Neural cell (in vitro differentiated cells): ENCODE results near the gene ROR2. TPM values are rescaled to one million over a fixed set of nuclear protein-coding genes. Genes with fewer than 3 reads are reported as not detected.

Experiments
- H2AFZ ChIP-seq: fragments of 200-600, 300-800 bp; sonication (generic), shearing (Covaris generic); 2 replicates; pipeline ENCODE4 v1.6.0; 2014; ENCODE audit warnings: low read depth, mild to moderate bottlenecking, antibody characterized with exemption, low read length, moderate library complexity
- H3F3A ChIP-seq: fragments of 200-600 bp; shearing (Covaris generic); 2 replicates; pipeline ENCODE4 v1.6.1; 2016; ENCODE audit warnings: mild to moderate bottlenecking, moderate library complexity, mixed read lengths, antibody characterized with exemption, low read length; ENCODE audit not compliant: insufficient read depth, poor library complexity, severe bottlenecking
- H3K27ac ChIP-seq: fragments of 200-600, 300-800 bp; sonication (generic), shearing (Covaris generic); 2 replicates; pipeline ENCODE4 v1.5.1; 2014; ENCODE audit warnings: mild to moderate bottlenecking, low read length, moderate library complexity
- H3K27me3 ChIP-seq: fragments of 300-800, 200-600 bp; sonication (generic), shearing (Covaris generic); 2 replicates; pipeline ENCODE4 v1.6.0; 2014; ENCODE audit warnings: mild to moderate bottlenecking, low read depth, low read length, moderate library complexity; ENCODE audit not compliant: insufficient read depth
- H3K36me3 ChIP-seq: fragments of 300-800, 200-600 bp; sonication (generic), shearing (Covaris generic); 2 replicates; pipeline ENCODE4 v1.5.1; 2014; ENCODE audit warnings: mild to moderate bottlenecking, antibody characterized with exemption, low read length, moderate library complexity; ENCODE audit not compliant: insufficient read depth
- H3K4me2 ChIP-seq: fragments of 300-800, 200-600 bp; sonication (generic), shearing (Covaris generic); 2 replicates; pipeline ENCODE4 v1.6.0; 2014; ENCODE audit warnings: mild to moderate bottlenecking, low read length
- H3K4me3 ChIP-seq: fragments of 300-800, 200-600 bp; sonication (generic), shearing (Covaris generic); 2 replicates; pipeline ENCODE4 v1.5.1; 2014; ENCODE audit warnings: mild to moderate bottlenecking, low read length, moderate library complexity
- H3K79me2 ChIP-seq: fragments of 200-600 bp; shearing (Covaris generic); replicated peaks from 2 replicates; pipeline ENCODE4 v1.6.0; 2014; ENCODE audit warnings: mild to moderate bottlenecking, low read length, moderate library complexity; ENCODE audit not compliant: insufficient read depth
- H3K9ac ChIP-seq: fragments of 300-800, 200-600 bp; sonication (generic), shearing (Covaris generic); 2 replicates; pipeline ENCODE4 v1.6.1; 2016; ENCODE audit warnings: mild to moderate bottlenecking, low read length, mixed read lengths
- H3K9me2 ChIP-seq: fragments of 200-600 bp; shearing (Covaris generic); 2 replicates; pipeline ENCODE4 v1.6.1; 2016; ENCODE audit warnings: mild to moderate bottlenecking, low read length, mixed read lengths; ENCODE audit not compliant: insufficient read depth
- H3K9me3 ChIP-seq: fragments of 200-600, 300-800 bp; sonication (generic), shearing (Covaris generic); 2 replicates; pipeline ENCODE4 v1.6.1; 2016; ENCODE audit warnings: mild to moderate bottlenecking, mixed run types, low read length, moderate library complexity, mixed read lengths
- H4K20me1 ChIP-seq: fragments of 200-600 bp; shearing (Covaris generic); 2 replicates; pipeline ENCODE4 v1.6.1; 2016; ENCODE audit warnings: mild to moderate bottlenecking, mixed run types; ENCODE audit not compliant: insufficient read depth
- EZH2 ChIP-seq: fragments of 200-600, 300-800 bp; shearing (Covaris generic), sonication (generic); IDR thresholded peaks from 2 replicates; pipeline ENCODE4 v1.6.1; 2014; ENCODE audit warnings: antibody characterized with exemption, low read length, borderline replicate concordance, mild to moderate bottlenecking; ENCODE audit not compliant: insufficient read depth, poor library complexity, severe bottlenecking
- POLR2AphosphoS5 ChIP-seq: IDR thresholded peaks from 2 replicates; pipeline ENCODE4 v1.6.1; 2012
- REST ChIP-seq: IDR thresholded peaks from 2 replicates; pipeline ENCODE4 v1.6.1; 2012; ENCODE audit warnings: borderline replicate concordance
- SMC3 ChIP-seq: fragments of 450-650 bp; conservative IDR thresholded peaks from 2 replicates; pipeline ENCODE4 v1.6.1; 2014; ENCODE audit warnings: antibody characterized with exemption, mild to moderate bottlenecking, moderate library complexity; ENCODE audit not compliant: poor library complexity
- polyA plus RNA-seq: library from polyadenylated mRNA; depleted of rRNA; stranded (reverse); fragments of >200 nt; gene quantifications from 2 replicates; pipeline ENCODE4 v1.2.3, GENCODE V29; 2014

Gene ROR2
- polyA plus RNA-seq, 1 donor from 2014 or later: 0.33 TPM

GRCh38 chr9:91716239-91716638 is 233.8 kb downstream of the ROR2 start:
- no peaks in the 10 kb centered on the region for H3K79me2 ChIP-seq
- TF ChIP-seq REST: no peak
- no peak for TF ChIP-seq POLR2AphosphoS5
- TF ChIP-seq EZH2: no peak
- no peak overlapping the region for H3K9ac ChIP-seq
- H3K27ac ChIP-seq: no peak overlapping the region
- H3F3A ChIP-seq: no peaks in the 10 kb centered on the region
- no peaks in the 10 kb centered on the region for H3K9me2 ChIP-seq
- no peak overlapping the region for H3K4me2 ChIP-seq
- H3K4me3 ChIP-seq: no peak overlapping the region
- no peaks in the 10 kb centered on the region for H3K36me3 ChIP-seq
- no peaks in the 10 kb centered on the region for H3K27me3 ChIP-seq
- no peaks in the 10 kb centered on the region for H4K20me1 ChIP-seq
- H3K9me3 ChIP-seq: no peaks in the 10 kb centered on the region
- no peak overlapping the region for H2AFZ ChIP-seq

- Histone ChIP-seq H4K20me1 (no peaks in the 10 kb centered on the region), H2AFZ (no peak overlapping the region), H3K9me3 (no peaks in the 10 kb centered on the region), H3K36me3 (no peaks in the 10 kb centered on the region), H3K9me2 (no peaks in the 10 kb centered on the region), H3K27me3 (no peaks in the 10 kb centered on the region), H3K4me3 (no peak overlapping the region), H3K27ac (no peak overlapping the region), H3F3A (no peaks in the 10 kb centered on the region), H3K4me2 (no peak overlapping the region), H3K9ac (no peak overlapping the region), H3K79me2 (no peaks in the 10 kb centered on the region)
- TF ChIP-seq EZH2: no peak
- TF ChIP-seq REST: no peak
- TF ChIP-seq SMC3: no peak
These were observed 235.0 kb downstream of the ROR2 start for GRCh38 chr9:91714874-91715615.
